Measurements from ENCODE around the gene CNN2.
"Not testable (repeated sequence)": the region's sequence is repeated elsewhere in the genome, so short reads cannot be mapped to it uniquely, and the experiment has no call there.

Gene CNN2

DNA sequence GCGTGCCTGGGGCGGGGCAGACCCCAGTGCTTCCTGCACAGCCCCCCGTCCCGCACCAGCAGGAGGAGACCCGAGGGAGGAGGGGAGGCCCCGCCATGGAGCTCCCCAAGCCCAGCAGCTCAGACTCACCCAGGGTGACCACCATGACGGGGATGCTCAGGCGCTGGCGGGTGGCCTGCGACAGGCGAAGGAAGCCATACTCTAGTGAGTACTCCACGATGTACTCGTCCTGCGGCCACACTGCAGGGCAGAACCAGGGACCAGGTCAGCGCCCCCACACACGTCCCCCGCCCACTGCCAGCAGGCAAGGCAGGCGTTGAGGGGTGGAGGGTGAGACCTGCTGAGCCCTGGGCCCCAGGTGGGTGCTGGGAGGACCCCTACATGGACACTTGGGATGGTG, 14.1 kb upstream of the CNN2 start:
- no peak for DNase-seq

GRCh38 chr19:1013218-1013617, 13.2 kb upstream of the CNN2 start:
- DNase-seq, result no peak

DNA sequence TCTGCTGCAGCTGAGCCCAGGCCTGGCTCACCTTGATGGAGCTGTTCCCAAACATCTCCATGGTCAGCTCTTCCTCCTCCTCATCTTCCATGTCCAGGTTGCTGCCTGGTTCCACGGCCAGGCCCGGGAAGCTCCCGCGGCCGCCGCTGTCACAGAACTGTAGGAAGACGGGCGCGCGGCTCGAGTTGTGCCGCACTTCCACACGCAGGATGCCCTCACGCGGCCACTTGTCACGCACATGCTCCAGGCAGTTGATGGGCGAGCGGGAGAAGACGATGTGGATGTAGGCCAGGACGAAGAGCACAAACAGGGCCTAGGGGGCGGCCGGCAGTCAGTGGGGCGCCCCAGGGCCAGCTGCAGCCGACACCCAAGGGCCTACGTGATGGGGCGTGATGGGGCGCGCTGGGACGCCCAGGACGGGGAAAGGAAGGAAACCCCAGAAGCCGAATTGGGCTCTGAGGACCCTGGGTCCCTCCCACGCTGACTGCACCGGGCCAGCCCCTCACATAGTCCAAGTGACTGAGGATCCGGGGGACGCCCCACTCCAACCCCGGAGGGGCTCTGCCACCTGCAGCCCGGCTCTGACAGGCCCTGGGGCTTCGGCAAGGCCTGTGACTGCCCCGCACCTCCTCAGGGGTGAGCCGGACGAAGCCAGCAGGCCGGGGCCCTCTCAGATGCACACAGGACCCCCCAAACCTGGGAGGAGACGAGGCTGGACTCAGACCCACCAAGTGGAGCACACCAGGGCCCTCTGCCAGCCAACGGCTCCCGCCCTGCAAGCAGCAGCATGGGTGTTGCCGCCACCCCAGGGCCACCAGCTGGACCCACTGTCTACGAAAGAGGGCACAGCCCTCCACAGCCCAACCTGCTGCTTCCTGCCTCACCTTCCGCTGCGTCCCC, 12.0 kb upstream of the CNN2 start:
- no peak for DNase-seq

GRCh38 chr19:1015061-1015781, 11.2 kb upstream of the CNN2 start:
- no peak for DNase-seq

DNA sequence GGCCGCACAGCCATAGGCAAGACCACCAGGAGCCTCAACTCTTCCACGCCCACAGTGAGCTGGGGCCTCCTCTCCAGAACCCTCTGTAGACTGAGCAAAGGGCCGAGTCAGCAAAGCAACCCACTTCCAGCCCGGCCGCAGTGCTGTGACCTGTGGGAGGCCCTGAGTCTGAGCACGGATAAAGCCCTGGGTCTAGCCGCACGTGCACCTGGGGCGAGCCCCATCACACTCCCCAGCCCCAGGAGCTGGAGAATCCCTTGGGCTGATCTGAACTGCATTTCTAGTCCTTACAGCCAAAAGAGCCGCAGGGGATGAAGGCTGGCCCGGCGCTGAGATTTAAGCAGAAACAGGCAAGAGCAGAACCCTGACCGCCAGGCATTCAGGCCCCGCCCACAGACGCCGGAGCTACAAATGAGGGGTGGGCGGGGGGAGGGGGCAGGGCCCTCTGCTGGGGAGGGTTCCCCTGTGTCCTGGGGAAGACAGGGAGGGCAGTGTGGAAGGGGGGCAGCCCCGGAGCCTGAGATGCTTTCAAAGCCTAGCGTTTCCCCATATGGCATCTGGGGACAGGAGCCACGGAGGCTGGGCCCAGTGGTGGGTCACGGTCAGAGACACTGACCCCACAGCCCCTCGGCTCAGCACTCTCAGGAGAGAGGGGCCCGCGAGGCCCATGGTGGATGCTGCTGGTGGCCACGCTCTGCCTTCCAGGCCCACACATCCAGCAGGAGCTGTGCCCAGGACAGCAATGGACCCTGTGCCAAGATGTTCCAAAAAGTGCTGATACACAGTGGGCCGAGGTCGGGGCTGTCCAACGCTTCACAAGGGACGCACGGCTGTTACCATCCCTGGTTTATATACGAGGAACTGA, 10.4 kb upstream of the CNN2 start:
- DNase-seq, result no peak

- DNase-seq, result no peak
These were observed 9.7 kb upstream of the CNN2 start for GRCh38 chr19:1016647-1017114.

DNA sequence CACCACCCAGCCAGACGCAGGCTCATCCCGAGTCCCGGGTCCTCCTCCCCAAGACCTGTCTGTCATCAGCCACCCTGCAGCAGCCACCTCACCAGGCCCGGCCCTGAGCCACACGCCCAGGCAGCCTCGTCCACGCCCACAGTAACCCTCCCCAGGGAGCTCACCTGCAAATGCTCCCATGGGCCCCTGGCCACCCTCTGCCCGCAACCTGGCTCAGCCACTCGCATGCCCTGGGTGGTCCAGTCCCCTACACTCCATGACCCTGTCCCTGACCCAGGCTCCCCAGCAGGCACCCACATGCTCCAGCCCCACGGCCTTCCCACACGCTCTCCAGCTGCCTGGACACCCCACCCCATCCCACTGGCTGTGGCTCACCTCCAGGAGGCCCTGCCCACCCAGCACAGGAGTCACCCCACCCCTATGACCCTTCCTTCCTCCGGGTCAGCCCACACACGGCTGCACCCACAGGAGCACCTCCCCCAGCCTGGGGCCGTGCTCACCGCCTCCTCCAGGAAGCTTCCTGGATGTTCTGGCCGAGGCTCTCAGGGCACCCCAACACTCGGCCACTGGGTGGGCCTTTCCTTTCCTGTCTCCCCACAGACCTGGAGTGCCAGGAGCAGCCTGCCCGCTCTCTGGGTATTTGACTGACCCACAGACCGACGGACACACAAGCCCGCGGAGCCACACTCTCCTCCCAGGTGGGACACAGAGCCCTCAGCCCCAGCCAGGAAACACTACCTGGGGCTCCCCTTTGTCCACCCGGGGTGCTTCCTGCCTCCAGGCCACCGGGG, 9.1 kb upstream of the CNN2 start:
- DNase-seq, result no peak

DNA sequence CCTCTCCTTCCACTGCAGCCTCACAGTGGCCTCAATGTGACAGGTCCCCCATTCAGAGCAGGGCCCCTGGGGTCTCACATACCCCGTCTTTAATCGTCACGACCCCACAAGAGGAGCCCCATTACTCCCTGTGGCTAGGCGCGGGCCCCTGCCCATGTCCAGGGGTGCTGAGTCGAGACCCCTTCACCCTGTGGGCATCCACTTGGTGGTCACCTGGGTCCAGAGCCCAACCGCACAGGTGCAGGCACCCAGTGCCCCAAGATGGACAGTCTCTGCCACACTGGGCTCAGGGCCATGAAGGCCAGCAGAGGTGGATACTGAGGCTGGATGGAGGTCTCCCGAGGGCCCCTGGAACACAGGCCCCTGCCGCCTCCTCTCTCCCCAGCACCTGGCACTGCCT, 8.5 kb upstream of the CNN2 start:
- DNase-seq, result no peak

DNA sequence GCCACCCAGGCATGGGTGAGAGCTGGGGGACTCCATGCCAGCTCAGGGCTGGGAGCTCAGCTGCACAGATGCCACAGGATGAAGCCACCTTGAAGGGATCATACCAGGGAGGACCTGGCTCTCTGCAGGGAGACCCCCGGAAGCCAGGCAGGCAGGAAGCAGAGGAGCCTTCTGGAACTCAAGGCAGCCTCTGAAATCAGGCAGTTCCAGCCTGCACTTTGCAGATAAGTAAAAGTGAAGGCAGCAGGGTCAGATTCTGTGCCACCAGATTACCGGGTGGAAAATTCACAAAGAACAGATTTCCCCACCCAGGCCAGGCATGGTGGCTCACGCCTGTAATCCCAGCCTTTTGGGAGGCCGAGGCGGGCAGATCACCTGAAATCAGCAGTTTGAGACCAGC, 8.0 kb upstream of the CNN2 start:
- DNase-seq, result no peak

DNA sequence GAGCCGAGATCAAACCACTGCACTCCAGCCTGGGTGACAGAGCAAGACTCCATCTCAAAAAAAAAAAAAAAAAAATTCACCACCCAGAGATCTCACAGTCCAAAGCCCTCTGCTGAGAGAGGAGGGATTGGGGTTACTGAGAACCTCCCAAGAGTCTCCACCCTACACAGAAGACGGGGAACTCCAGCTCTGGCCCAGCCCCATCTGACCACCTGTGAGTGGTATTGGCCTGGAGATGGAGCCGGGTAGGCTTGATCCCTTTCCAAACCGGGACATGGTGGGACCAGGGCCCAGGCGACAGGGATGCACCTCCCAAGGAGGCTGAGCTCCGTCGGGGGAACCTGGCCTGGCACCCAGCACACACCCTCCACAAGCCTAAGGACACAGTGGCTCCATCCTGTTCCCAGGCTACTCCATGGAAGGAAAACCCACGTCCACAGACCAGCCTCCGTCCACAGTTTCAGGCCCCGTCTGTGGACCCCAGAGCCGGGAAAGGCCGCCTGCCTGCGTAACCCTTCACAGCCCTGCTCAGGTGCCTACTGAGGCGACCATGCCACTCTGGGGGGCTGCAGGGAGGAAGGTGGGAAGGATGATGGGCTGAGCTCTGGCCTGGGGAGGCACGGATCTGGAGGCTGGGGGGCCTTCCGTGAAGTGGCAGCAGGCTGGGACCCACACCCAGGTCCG, 7.3 kb upstream of the CNN2 start:
- DNase-seq, result no peak

GRCh38 chr19:1019616-1019961, 6.8 kb upstream of the CNN2 start:
- DNase-seq, result no peak

GRCh38 chr19:1019980-1020867, 6.2 kb upstream of the CNN2 start:
- peak; percentile 32 for DNase-seq

DNA sequence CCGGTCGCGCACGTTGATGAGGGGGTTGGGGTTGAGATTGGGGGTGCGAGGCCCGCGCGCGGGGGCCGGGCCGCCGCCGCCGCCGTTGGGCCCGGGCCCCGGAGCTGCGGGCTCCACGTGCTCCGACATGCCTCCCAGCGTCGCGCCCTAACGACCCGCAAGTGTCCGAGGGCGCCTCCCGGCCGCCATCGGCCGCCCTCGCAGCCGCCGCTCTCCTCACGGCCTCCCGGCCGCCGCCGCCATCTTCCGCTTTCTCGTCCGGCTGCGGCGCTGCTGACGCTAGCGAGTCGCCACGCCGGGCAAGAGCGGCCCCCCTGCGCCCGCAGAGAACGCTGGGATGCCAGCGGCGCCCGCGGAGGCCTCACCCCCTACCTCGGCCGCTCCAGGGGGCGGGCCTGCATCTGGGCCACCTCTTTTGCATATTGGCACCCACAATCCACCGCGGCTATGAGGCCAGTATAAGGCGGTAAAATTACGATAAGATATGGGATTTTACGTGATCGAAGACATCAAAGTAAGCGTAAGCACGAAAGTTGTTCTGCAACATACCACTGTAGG, 5.5 kb upstream of the CNN2 start, which contains the start of gene TMEM259:
TMEM259 (minus strand) TSS at position 256 of the 558 bp plus-strand sequence; CDS start at position 129, 127 bp downstream.
- DNase-seq, result peak; percentile 96

DNA sequence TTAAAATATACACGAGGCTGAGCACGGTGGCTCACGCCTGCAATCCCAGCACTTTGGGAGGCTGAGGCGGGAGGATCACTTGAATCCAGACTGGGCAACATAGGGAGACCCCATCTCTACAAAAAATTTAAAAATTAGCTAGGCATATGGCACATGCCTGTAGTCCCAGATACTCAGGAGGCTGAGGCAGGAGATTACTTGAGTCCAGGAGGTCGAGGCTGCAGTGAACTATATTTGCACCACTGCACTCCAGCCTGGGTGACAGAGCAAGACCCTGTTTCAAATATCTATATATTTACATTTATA, 2.6 kb upstream of the CNN2 start:
- DNase-seq, result not testable (repeated sequence)

- not testable (repeated sequence) for DNase-seq
These were observed 1.3 kb upstream of the CNN2 start for GRCh38 chr19:1025080-1025479.

- no peak for DNase-seq
These were observed 608 bp downstream of the CNN2 start for GRCh38 chr19:1026783-1027649.

- no peak for DNase-seq
These were observed 1.2 kb downstream of the CNN2 start for GRCh38 chr19:1027650-1028061.

DNA sequence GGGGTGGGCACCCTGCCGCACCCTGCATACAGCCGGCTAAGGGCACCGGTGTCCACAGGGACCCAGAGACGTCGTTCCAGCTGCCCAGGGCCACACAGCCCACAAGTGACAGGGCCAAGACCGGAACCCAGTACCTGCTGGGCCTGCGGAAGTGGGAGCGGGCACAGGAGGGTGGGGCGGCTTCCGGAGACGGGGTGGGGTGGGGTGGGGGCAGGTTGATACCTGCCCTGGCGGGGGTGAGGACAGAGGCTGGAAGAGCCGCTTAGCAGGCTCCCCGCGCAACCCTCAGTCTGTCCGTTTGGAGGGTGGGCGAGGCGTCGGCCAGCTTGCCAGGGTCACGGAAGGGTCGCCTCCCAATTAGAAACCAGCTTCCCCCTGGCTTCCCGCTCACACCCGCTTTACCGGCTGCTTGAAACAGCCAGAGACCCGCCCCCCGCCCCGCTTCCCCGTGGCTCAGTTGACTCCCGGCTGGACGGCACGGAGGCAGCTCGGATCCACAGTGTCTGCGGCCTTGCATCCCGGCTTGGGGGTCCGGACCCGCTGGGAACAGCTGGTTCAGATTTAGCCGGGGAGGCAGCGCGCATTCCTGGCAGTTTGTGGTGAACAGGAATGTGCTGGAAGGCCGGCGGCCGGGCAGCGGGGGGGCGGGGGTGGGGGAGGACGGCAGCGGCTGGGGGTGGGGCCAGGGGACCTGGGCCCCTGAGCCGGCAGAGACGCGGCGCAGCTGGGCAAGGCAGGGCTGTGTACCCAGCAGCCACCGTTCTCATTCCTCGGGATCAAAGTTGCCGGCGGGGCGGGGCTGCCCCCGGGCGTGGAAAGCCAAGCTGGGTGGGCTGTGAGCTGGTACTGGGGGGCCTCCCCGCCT, 1.9 kb downstream of the CNN2 start:
- DNase-seq, result peak; percentile 44
